C4-2B (cell line): Measurements from ENCODE around the gene IL4I1.

Experiments
- CTCF ChIP-seq: fragments of 450-650 bp; conservative IDR thresholded peaks from 2 replicates; pipeline ENCODE4 v1.5.1; 2017; ENCODE audit warnings: mild to moderate bottlenecking
- ZFX ChIP-seq: fragments of 450-650 bp; IDR thresholded peaks from 2 replicates; pipeline ENCODE4 v1.6.1; 2017

DNA sequence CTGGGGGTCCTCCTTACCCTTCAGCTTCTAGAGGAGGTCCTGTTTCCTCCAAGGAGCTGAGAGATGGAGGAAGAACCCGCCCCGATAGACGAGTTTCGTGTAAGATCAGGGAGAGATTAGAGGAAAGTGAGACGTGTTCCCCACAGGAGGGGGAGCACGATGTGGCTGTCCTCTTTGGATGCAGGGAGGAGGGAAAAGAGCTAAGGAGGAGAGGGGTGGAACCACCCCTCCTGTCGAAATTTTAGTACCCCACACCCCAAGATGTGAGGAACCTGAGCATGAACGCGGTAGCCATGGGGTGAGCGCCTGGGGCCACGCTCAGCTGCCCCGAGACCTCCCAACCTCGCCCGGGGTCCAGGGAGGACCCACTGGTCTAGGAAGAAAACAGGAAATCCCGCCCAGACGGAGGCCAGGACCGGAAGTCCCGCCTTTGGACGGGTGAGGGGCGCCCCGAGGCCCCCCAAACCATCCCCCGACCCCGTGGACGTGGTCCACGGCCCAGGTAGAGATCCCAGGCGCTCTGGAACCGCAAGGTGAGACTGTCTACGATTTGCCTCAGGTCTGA lies 20.7 kb downstream of the IL4I1 start:
- no peak for TF ChIP-seq CTCF
- TF ChIP-seq ZFX: no peak
